ENCODE measurements around the gene ABI2.

Gene ABI2

GRCh38 chr2:203484266-203485112 lies 156.3 kb downstream of the ABI2 start:
- no peak for DNase-seq

- DNase-seq, result no peak
Observed at GRCh38 chr2:203489531-203489930, 161.3 kb downstream of the ABI2 start.

- DNase-seq, result no peak
Observed at GRCh38 chr2:203490391-203490790, 162.2 kb downstream of the ABI2 start.

GRCh38 chr2:203492965-203493364 lies 164.8 kb downstream of the ABI2 start:
- no peak for DNase-seq

Data from NCI-H146 (cell line).